HG03060 (cell line): ENCODE measurements around the gene ZFYVE1.
"Not testable (repeated sequence)": the region's sequence is repeated elsewhere in the genome, so short reads cannot be mapped to it uniquely, and the experiment has no call there.

Experiments
- ATAC-seq: cut with Tn5 transposase; IDR thresholded peaks from one replicate; pipeline ENCODE4 v1.9.1; 2021; ENCODE audit warnings: low read depth, moderate number of reproducible peaks; ENCODE audit not compliant: unreplicated experiment

The ZFYVE1 gene

GRCh38 chr14:72961579-72962335, 65.1 kb downstream of the ZFYVE1 start:
- ATAC-seq: no peak

- ATAC-seq: not testable (repeated sequence)
Measured at GRCh38 chr14:72961016-72961415, 65.9 kb downstream of the ZFYVE1 start.

- no peak for ATAC-seq
Measured at GRCh38 chr14:72958548-72958947, 68.4 kb downstream of the ZFYVE1 start.

GRCh38 chr14:72957213-72957612, 69.7 kb downstream of the ZFYVE1 start:
- no peak for ATAC-seq

GRCh38 chr14:72956741-72957140, 70.2 kb downstream of the ZFYVE1 start:
- not testable (repeated sequence) for ATAC-seq

GRCh38 chr14:72952171-72952570, 74.7 kb downstream of the ZFYVE1 start:
- ATAC-seq: no peak

- ATAC-seq: no peak
Measured at GRCh38 chr14:72948481-72949138, 78.3 kb downstream of the ZFYVE1 start.

- no peak for ATAC-seq
Measured at GRCh38 chr14:72947366-72948160, 79.3 kb downstream of the ZFYVE1 start.

- no peak for ATAC-seq
Measured at GRCh38 chr14:72946491-72946890, 80.4 kb downstream of the ZFYVE1 start.

- ATAC-seq: no peak
Measured at GRCh38 chr14:72945356-72946027, 81.4 kb downstream of the ZFYVE1 start.

GRCh38 chr14:72943876-72944430, 83.0 kb downstream of the ZFYVE1 start:
- ATAC-seq: no peak

GRCh38 chr14:72942934-72943333, 84.0 kb downstream of the ZFYVE1 start:
- ATAC-seq: no peak

GRCh38 chr14:72941286-72941985, 85.5 kb downstream of the ZFYVE1 start:
- no peak for ATAC-seq

- no peak for ATAC-seq
Measured at GRCh38 chr14:72939630-72940029, 87.3 kb downstream of the ZFYVE1 start.

GRCh38 chr14:72932893-72933292, 94.0 kb downstream of the ZFYVE1 start:
- no peak for ATAC-seq

GRCh38 chr14:72929316-72930080, 97.4 kb downstream of the ZFYVE1 start:
- no peak for ATAC-seq

GRCh38 chr14:72928872-72929271, 98.0 kb downstream of the ZFYVE1 start:
- no peak for ATAC-seq

GRCh38 chr14:72926292-72927028, 100.4 kb downstream of the ZFYVE1 start, which contains the start of gene DCAF4:
DCAF4 (plus strand) TSS chr14:72926464; CDS start chr14:72937979, 11,515 bp downstream.
- peak; percentile 90 for ATAC-seq
